Measurements from ENCODE around the gene MSI2.
A peak's percentile ranks its signal among the peaks of the same experiment; 100 is the strongest.

The MSI2 gene

DNA sequence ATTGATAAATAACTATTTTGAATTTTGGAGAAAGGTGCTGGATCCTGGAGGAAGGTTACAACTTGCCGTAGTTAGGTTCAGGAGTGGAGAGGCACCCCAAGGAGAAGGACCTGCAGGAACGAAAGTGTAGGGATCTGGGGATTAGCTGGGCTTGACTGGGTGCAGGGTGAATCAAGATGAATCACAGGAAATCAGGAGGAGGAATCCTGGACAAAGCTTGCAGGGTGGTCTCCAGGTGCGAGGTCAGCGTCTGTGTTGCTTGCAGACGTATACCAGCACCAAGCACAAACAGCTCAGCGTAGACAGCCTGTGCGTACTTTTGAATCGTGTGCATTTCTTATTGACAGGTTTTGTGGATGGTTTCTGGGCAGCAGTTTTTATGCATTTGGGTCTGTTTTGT lies 144.3 kb downstream of the MSI2 start:
- DNase-seq: no peak

DNA sequence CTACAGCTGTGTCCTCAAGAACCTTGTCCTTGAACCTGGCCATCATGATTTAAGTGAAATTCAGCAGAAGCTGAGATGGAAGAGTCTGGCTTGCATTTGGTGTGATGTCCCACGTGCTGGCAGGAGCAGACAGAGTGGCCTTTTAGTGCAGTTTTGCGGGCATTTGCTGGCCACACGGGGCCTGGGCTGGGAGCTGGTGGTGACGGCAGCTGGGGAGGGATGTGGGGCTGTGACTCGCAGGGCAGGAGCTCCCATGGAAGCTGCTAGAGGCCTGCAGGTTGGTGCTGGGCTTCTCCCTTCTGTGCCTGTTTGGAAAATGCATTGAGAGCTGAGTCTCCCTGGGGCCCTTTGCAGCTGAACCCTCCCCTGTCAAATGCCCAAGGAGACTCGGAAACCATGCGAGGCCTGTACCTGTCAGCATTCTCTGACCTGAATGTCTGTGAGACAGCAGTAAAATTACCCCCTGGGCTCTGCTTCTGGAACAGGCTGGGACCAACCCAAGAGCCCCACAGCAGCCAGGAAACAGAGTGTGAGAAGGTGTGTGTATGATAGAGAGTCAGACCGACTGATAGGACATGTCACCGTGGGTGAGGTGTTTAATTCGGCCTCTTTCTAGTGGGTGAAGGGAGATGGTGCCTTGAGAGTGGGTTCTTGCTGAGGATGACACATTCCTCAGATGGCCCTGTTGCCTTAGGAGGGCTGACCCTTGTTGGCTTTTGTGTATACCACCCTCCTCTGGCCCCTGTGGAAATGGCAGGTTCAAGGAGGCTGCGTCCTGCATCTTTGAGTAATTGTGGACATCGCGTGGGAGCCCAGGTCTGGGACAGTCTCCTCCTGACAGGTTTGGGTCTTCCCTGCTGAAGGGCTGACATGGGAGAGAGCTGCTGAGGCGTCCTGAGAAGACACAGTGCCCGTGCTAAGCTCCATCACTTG lies 145.5 kb downstream of the MSI2 start:
- no peak for DNase-seq

DNA sequence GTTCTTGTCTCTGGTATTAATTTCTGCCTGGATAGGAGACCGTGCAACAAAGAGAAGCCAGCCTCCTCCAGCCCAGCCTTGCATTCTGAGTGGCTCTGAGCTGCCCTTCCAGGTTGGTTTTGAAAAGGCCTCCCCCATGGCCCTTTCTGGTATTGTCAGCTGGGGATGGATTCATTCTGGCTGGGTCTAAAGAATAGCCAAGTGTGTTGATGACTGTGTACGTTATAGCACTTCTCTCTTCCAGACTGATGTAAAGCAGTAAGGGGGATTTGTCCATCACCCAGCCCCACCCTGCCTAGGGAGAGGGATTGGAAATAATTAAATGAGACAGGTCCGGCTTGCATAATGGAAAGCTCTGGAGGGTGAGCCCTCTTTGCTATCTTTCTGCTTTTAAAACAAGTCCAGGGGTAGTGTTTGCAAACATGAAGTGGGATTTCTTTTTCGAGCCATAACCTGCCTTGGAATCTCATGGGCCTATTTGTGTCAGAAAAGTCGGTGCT lies 146.4 kb downstream of the MSI2 start:
- no peak for DNase-seq

DNA sequence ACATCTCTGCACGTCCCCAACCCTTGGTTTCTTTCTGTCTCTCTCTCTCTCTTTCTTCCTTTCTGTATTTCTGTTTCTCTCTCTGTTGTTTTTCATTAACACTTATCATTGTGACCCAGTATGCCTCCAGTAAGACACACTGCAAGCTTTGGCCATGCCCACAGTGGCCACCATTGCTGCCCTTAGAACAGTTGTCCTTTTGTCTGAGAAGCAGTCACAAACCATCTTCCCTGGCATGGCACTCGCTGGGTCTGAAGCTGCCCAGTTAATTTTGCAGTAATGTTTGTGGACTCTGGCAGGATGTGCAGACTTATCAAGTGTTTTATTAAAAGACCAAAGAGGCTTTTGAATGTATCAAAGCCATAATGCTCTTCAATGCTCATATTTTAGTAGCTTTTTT lies 146.9 kb downstream of the MSI2 start:
- DNase-seq: no peak

DNA sequence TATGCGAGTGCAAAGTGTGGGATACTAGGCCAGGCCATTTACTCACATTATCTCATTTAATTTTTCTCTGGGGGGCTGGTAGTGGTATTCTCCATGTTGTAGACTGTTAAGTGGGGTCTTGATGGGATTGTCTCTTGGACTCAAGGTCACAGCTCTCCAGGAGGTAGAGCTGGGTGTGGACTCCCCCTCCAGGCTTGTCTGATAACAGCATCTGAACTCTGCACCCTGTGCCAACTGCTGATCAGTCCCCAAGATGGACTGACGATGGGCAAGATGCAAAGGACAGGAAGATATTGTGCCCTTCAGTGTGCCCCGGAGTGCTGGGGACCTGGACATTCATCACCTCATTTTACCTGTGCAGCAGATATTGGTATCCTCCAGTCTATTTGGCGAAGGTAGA lies 147.8 kb downstream of the MSI2 start:
- DNase-seq: no peak

DNA sequence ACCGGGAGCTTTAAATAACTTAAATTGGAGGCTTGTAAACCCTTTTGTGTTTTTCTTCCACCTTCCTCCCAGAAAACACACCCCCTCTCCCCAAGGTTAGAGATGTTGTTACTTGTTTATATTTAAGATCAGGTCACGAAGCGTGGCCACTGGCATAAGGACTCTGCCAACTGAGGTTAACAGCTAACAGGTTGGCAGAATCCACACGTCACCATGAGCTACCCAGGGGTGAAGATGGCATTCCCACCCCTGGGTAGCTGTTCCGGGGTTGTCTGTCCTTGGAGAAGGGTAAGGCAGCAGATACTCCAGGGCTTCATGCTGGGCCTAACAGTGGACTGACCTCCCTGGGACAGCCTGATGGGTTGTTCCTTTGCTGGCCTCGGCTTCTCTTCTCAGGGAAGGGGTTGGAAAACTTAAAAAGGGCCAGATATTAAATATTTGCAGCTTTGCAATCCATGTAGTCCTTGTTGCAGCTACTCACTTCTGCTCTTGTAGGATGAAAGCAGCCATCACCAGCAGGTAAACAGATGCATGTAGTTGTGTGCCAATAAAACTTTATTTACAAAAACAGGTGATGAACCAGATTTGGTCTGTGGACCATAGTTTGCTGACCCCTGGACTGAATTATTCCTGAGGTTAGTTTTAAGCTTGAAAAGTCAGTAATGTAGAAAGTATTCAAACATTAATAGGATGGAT lies 148.6 kb downstream of the MSI2 start:
- no peak for DNase-seq

DNA sequence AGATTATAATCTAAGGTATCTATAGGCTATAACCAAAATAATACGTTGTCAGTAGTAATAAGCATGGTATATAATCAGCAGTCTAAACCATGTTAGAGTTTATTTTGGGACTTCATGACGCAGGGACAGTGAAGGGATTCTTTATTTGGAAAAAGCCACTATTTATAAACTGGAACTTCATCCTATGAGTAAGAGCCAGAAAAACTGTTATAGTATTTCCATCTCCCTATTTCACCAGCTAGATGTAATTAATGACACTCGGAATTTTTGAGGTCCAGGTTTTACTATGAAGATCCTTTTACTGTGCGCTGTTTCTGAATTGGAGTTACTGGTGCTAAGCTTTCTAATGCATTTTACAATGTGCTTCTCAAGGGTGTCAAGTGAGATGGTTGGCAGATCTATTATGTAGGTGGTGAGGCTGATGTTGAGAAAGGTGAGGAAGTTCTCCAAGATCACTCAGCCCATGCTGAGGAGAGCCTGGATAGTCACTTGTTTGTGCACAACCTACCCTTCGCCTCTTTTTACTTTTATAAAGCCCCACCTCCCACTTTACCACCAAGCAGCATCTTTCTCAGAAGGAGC lies 149.3 kb downstream of the MSI2 start:
- no peak for DNase-seq

DNA sequence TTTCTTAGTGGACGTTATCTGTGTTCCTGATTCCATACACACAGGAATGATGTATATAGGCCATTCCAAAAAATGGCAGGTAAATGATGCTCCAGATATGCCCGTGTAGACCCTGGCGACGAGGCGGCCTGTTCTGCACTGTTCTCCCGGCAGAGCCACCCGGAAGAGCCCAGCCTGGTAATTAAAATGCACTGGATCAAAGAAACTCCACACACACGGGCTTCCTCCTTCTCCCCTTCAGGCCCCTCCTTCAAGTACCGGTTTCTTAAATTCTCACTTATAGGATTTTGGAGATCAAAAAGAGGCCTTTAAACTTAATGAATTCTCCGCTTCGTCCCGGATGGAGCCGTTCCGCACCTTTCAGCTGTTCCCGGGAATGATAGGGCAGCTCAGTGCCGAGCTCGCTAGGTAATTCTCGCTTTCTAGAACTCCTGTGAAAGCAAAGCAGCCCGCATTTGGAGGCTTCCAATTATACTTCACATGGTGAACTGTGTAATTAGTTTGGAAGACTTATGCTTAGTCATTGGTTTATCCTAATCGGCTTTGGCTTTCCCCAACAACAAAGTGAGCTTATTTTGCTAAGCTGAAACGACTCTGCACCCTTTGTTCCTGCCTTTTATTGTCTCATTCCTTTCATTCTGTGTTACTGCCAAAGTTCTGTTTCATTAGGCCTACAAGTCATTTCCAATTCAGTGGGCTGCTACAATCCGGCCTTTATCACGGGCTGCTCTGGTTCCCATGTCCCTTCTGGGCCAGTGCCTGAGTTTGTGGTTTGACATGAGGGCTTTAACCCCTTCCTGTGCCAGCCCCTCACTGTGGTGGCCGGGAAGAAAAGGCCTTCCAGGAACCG lies 150.0 kb downstream of the MSI2 start:
- no peak for DNase-seq

DNA sequence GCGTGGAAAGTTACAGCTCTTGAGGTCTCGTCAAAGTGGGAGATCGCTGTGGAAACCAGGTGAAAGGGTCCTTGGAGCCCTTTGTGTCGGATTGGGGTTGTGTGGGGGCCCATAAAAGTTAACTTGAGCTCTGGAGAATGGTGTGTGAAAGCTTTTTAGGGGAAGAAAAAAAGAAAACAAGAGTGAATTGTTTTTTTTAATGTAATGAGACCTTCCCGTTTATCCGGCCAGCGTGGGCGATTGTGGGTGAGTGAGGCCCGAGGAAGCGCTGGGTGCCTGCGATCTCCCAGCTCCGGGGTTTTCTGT lies 150.6 kb downstream of the MSI2 start:
- DNase-seq: peak in 1 of 2 donors; percentile 39

DNA sequence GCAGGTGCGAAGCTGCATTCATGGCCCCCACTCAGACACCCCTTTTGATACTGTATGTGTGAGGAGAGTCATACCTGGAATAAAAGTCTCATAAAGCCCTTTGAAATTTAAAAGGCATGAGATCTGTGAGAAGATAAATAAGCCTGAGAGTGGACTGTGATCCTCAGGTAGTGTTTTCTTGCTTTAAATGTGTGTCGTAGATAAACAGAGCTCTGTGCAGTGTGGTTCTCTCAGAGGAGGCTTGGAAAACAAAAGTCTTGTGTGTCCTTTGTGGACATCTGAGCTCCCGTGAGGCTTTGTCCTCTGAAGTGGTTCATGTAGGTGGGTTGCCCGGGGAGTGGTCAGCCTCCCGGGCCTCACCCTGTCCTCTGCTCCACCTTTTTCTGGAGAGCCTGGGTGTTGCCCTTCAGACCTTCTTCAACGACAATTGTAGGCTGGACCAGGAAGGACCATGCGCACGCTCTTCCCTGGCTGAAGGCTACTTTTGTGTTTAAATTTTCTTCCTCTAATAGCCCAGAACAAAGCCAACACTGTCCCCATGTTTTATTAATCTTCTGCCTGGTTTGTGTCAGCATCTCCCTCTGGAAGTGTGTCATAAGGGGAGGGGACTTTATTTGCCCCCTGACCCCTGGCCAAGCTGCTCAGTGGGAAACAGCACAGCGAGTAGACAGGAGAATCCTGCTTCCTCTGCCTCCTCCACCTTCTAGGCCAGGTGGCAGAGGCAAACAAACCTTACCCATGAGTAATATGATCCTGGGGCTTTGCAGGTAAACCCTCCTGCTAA lies 151.2 kb downstream of the MSI2 start:
- DNase-seq: no peak

DNA sequence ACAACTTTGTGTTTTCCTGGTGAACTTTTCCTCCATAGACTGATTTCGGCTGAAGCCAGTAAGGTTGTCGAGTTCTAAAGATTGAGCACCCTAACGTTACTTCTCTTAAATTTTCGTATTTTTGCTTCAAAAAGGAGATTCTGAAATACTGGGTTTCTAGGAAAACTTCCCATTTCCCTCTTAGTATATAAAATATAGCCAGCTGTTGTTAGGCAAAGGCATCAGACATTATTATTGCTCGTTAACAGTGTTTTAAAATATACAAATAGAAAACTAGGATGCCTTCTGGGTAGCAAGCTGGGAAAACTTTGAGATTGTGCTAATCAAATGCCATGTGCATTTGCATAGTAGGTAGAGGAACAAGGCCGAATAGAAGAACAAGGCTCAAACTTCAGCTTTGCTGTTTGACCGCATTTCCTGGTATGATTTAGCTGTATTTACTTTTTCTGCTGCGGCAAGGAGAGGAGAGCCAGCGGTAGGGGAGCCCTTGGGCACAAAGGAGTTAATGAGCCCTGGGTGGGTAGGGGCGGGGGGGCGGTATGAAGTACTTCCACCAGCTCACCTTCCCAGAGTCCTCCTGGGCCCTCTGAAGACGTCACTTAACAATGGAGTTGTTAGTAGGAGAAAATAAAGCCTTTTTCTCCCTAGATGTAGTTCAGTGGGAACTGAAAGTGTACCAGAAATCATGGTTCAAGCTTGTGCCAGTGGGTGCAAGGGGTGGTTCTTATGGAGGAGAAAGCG lies 151.9 kb downstream of the MSI2 start:
- peak in 1 of 2 donors; percentile 22 for DNase-seq

DNA sequence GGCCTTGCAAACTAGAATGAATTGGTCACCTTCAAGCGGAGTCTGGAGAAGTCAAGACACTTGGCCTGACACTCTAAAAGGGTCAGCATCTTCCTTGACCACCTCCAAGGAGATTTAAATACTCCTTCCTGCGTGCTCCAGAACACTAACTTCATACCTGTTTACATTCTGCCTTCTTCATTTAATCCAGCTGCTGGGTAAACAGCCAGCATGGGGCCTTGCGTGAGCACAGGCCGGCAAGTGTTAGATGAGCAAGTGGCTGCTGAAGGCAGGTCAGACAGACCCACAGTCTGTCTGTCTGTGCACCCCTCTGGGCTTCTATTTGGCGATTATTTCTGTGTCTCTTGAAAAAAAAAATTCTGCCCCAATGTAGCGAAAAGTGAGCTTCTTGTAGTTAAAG lies 153.8 kb downstream of the MSI2 start:
- no peak for DNase-seq

DNA sequence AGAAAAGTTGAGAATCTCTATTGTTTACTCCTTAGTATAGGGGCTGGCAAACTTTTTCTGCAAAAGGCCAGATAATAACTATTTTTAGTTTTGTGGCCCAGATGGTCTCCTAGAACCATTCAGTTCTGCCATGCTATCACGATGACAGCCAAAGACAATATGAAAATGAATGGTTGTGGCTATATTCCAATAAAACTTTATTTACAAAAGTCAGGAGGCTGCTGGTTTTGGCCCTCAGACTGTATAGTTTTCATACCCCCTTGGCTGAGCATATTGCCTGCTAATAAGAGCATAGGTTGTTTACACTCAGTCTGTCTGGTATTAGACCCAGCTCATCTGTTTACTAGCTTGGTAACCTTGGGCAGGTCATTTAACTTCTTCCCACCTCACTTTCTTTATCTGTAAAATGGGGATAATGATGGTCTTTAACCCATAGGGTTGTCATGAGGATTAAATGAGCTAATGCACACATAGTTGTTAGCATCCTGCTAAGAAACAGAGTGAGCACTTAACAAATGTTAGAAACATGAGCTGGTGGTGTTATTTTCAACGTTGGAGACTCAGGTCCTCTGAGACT lies 156.3 kb downstream of the MSI2 start:
- DNase-seq: no peak

DNA sequence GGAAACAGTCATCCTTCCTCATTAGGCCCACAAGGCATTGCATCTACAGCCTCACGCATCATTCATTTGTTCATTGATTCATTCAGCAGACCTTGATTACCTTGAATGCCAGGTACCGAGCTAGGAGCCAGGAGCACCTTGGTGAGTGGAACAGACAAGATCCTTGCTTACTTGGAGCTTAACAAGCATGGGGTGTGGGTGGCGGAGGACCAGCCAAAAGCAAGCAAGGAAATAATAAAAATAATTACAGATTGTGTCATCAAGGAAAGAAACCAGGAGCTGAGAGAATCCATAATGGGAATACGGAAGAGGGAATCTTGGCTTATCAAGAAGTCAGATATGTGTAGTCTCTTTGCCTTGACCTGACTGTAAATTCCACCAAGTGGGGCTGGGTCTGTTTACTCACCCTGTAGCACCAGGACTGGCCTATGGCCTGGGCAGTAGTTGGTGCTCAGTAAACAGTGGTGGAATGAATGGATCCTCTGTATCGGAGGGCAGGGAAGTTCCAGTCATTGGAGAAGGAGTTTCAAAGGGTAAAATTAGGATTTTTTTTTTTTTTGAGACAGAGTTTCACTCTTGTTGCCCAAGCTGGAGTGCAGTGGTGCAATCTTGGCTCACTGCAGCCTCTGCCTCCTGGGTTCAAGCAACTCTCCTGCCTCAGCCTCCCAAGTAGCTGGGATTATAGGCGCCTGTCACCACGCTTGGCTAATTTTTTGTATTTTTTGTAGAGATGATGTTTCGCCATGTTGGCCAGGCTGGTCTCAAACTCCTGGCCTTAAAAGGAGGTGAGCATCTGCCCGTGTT lies 157.7 kb downstream of the MSI2 start:
- no peak for DNase-seq

DNA sequence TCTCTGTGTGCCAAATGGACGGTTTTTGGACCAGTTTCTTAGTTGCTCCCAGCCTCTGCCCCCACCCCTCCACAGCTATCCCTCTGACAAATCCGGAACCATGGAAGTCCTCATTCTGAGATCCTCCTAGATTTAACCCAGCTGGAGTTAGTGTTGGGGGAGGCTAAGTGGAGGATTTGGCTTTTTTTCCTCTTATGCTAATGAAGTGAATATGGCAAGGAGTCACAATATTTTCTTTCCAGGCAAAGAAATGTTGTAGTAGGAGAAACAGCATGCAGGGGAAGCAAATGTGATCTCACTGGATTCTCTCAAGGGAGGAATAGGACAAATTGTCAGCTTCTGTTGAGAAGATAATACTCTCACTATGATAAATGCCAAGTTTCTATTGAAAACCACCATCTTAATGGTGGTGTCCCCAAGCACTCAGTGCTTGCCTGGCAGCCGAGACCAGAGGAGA lies 159.5 kb downstream of the MSI2 start:
- no peak for DNase-seq

DNA sequence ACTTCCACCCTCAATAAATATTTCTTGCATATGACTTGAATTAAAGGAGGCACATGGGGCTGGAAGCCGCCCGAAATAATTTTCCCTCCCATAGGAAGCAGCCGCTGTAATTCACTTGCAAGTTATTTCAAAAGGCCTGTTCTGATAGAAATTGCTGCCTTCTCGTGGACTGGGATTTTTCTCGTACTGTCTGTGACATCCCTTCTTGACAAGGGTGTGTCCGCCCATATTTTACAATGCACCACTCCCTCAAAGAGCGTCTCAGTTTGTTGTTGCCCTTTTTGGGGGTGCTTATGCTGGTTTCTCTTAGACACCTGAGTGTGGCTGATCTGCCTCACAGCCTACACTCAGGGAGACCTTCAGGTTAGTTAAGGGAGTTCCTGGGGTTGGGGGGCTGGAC lies 160.0 kb downstream of the MSI2 start:
- DNase-seq: no peak

DNA sequence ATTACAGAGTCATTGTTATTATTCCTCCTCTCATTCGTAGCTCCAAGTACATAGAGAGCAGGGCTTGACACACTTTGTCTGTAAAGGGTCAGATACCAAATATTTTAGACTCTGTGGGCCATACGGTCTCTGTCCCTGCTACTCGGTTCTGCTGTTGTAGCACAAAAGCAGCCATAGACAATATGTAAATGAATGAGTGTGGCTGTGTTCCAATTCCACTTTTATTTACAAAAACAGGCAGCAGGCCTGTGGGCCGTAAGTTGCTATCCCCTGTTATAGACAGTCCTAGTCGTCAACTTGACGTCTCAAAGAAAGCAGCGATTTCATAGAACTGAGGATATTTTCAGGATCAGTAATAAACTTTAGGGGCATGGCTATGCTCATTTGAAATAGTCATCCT lies 161.6 kb downstream of the MSI2 start:
- DNase-seq: no peak

DNA sequence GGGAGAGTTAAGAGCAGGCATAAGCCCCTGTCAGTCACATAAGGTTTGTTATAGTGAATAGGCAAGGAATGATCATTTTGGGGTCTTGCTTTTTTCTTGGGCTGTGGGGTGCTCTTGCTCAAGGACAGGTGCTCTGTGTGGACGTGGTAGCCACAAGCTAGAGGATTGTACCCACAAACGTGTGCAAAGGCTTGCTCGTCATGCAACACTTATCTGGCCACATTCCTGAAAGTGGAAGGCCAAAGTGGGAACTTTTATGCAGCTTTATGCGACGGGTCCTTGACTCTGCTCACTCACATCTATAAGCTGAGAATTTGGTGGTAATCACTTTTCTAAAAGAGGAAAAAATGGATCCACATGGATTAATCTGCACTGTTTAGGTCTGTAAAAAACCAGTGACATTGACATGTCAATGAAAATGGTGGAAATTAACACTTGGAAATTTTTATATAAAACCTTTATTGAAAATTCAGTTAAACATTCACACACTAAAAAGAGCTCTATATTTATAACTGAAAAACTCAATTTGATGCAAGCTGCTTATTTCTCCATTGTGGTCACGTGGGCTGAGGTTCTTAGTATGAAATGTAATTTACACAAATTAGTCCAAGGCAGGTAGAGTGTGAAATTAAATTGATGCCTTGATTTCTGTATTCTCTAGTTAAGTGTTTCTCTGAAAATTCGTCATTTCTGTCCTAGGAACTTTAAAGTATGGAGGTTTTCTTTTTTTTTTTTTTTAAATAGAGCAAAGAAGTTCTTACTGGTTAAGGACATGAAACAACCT lies 162.3 kb downstream of the MSI2 start:
- DNase-seq: no peak

Measured in inflammatory macrophage (primary cell).